HFFc6 (cell line): Measurements from ENCODE around the gene TLN1. TPM values are rescaled to one million over a fixed set of nuclear protein-coding genes. Genes with fewer than 3 reads are reported as not detected.
A peak's percentile ranks its signal among the peaks of the same experiment; 100 is the strongest.

ENCODE experiments used
- DNase-seq: peaks from one replicate; pipeline ENCODE4 v3.0.0-alpha.2; 2018
- H3K27ac Mint-ChIP-seq: 2 replicates; pipeline ENCODE4 v1.8.0; 2020; ENCODE audit warnings: mild to moderate bottlenecking, mixed read lengths
- H3K27me3 Mint-ChIP-seq: 2 replicates; pipeline ENCODE4 v1.8.0; 2021; ENCODE audit warnings: mild to moderate bottlenecking, moderate library complexity, mixed read lengths; ENCODE audit not compliant: insufficient read depth
- H3K36me3 Mint-ChIP-seq: 2 replicates; pipeline ENCODE4 v1.8.0; 2021; ENCODE audit warnings: low read depth, mixed read lengths
- H3K4me1 Mint-ChIP-seq: 2 replicates; pipeline ENCODE4 v1.8.0; 2020; ENCODE audit warnings: low read depth, mixed read lengths
- H3K4me3 Mint-ChIP-seq: 2 replicates; pipeline ENCODE4 v1.8.0; 2020; ENCODE audit warnings: mild to moderate bottlenecking, moderate library complexity, mixed read lengths
- H3K9me3 Mint-ChIP-seq: 2 replicates; pipeline ENCODE4 v1.8.0; 2020; ENCODE audit warnings: mild to moderate bottlenecking, mixed read lengths
- total RNA-seq, 6 experiments: library from RNA; stranded (reverse); fragmentation: NEBNext Ultra II Directional; extraction: Animal tissue kit (Norgen Biotek cat#: 25700); gene quantifications; 2 replicates in 1 of 6; 3 replicates in 5 of 6; pipeline ENCODE4 v1.2.3, GENCODE V29; 2021
- TF ChIP-seq, protein P1 (sequence below): fragments of 200-600 bp; sonication (generic); IDR thresholded peaks from 2 replicates; pipeline ENCODE4 v1.5.0; 2021; ENCODE audit warnings: antibody characterized with exemption, mild to moderate bottlenecking

Gene TLN1
- total RNA-seq, 6 experiments from 2014 or later: 470 to 562 (median 491) TPM

DNA sequence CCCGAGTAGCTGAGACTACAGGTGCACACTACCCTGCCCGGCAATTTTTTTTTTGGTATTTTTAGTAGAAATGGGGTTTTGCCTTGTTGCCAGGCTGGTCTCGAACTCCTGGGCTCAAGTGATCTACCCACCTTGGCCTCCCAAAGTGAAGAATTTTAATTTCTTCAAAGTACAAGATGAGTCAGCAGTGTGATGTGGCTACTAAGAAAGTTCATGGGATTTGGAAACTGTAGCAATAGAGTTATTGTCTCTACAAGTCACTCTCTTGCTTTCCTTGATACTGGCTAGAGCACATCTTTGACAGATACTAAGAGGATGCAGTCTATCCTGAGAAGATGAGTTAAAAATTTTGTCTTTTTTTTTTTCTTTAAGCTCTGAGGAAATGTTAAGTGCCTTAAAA is 2.1 kb upstream of the TLN1 start:
- Mint-ChIP-seq H3K9me3 (no peaks in the 10 kb centered on the region), H3K27me3 (peaks cover 8% of the 10 kb centered on the region), H3K27ac (no peak overlapping the region; the same call in 1 of the 2 replicates), H3K4me3 (no peak overlapping the region; the same call in 1 of the 2 replicates), H3K36me3 (peaks cover 57% of the 10 kb centered on the region), H3K4me1 (peaks cover 35% of the 10 kb centered on the region)
- peak; percentile 25 for DNase-seq
- TF ChIP-seq, protein P1, sequence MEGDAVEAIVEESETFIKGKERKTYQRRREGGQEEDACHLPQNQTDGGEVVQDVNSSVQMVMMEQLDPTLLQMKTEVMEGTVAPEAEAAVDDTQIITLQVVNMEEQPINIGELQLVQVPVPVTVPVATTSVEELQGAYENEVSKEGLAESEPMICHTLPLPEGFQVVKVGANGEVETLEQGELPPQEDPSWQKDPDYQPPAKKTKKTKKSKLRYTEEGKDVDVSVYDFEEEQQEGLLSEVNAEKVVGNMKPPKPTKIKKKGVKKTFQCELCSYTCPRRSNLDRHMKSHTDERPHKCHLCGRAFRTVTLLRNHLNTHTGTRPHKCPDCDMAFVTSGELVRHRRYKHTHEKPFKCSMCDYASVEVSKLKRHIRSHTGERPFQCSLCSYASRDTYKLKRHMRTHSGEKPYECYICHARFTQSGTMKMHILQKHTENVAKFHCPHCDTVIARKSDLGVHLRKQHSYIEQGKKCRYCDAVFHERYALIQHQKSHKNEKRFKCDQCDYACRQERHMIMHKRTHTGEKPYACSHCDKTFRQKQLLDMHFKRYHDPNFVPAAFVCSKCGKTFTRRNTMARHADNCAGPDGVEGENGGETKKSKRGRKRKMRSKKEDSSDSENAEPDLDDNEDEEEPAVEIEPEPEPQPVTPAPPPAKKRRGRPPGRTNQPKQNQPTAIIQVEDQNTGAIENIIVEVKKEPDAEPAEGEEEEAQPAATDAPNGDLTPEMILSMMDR: no peak

DNA sequence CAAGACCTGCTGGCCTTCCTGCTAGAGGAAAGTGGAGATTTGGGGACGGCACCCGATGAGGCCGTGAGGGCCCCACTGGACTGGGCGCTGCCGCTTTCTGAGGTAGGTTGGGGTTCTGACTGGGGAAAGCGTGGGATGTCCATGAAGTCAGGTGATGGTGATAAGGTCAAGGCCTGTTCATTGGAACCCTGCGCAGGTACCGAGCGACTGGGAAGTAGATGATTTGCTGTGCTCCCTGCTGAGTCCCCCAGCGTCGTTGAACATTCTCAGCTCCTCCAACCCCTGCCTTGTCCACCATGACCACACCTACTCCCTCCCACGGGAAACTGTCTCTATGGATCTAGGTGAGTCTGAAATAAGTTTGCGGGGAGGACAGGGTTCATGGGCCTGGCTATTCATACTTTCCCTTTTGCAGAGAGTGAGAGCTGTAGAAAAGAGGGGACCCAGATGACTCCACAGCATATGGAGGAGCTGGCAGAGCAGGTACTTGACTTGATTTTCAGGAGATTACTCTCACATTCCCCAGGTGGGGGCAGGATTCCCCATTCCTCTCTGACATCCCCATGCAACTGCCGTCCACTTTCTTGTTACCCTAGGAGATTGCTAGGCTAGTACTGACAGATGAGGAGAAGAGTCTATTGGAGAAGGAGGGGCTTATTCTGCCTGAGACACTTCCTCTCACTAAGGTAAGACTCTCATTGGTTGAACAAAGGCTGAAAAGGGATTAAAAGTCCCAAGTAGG is 976 bp upstream of the TLN1 start:
- Mint-ChIP-seq H3K27ac (no peak overlapping the region), H3K4me3 (no peak overlapping the region; the same call in 1 of the 2 replicates), H3K4me1 (peaks cover 35% of the 10 kb centered on the region), H3K36me3 (peaks cover 50% of the 10 kb centered on the region), H3K27me3 (peaks cover 8% of the 10 kb centered on the region), H3K9me3 (no peaks in the 10 kb centered on the region)
- DNase-seq: peak; percentile 72
- TF ChIP-seq, protein P1: peak; percentile 53

DNA sequence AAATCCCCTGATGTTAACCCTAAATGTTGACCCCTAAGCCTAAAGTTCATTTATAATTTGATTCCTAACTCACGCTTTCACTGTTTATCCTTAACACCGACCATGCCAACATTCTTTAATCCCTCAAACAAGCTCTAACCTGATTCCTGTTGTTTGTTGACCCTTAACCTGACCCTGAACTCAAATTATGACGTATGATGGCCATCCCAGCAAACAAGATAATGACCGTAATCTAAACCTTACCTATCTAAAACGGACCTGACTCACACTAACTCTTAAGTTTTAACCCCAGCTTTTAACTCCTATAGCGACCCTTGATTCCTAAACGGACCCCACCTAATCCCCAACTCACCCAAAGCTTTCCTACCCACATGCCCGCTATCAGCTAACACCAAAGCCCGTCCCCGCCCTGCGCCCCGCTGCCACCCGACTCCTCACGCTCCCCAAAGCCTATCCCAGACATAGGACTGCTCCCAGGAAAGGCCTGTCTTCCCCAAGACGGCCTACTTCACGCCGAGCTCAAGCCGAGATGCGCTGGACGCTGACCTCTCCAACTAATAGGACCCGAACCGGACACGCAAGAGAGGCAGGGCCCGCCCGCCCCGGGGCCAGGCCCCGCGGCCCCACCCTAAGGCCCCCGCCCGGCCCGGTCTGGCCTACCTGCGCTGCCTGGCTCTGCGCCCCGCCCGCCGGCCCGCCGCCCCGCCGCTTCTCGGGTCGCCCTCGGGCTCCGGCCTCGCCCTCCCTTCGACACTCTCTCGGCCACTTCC is 395 bp downstream of the TLN1 start:
- H3K4me1 Mint-ChIP-seq: peaks cover 35% of the 10 kb centered on the region
- TF ChIP-seq, protein P1: no peak
- H3K9me3 Mint-ChIP-seq: no peaks in the 10 kb centered on the region
- H3K27me3 Mint-ChIP-seq: peaks cover 8% of the 10 kb centered on the region
- no peak overlapping the region for H3K27ac Mint-ChIP-seq
- H3K4me3 Mint-ChIP-seq: no peak overlapping the region; the same call in 1 of the 2 replicates
- DNase-seq: no peak
- H3K36me3 Mint-ChIP-seq: peaks cover 40% of the 10 kb centered on the region

DNA sequence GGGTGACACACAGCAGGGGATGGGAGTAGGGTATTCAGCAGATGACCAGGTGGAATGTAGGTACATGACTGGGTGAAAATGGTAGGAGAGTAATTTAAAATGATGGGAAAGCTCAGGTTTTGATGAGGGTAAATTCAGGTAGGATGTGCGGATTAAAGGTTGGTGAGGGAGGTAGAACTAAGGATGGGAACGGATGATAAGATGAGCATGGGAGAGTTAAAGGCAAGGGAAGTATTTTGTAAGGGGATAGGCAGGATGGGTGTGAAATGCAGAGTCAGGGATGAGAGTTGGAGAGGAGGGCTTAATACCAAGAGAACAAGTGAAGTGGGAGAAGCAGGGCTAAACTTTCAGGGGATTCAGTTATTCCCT is 1.5 kb downstream of the TLN1 start:
- Mint-ChIP-seq H3K27me3 (peaks cover 8% of the 10 kb centered on the region), H3K27ac (no peak overlapping the region), H3K4me3 (no peak overlapping the region), H3K9me3 (no peaks in the 10 kb centered on the region), H3K4me1 (peaks cover 26% of the 10 kb centered on the region), H3K36me3 (peaks cover 40% of the 10 kb centered on the region)
- no peak for DNase-seq
- TF ChIP-seq, protein P1: no peak

GRCh38 chr9:35729700-35730485 is 2.1 kb downstream of the TLN1 start:
- Mint-ChIP-seq H3K27ac (no peak overlapping the region), H3K4me1 (peaks cover 22% of the 10 kb centered on the region), H3K36me3 (peaks cover 38% of the 10 kb centered on the region), H3K9me3 (no peaks in the 10 kb centered on the region), H3K27me3 (peaks cover 8% of the 10 kb centered on the region), H3K4me3 (no peak overlapping the region)
- TF ChIP-seq, protein P1: peak; percentile 83
- peak; percentile 91 for DNase-seq
